ENCODE measurements around the gene ADAMTS14.

ADAMTS14 gene

GRCh38 chr10:70672165-70673042, at the start of gene ADAMTS14:
TSS of gene ADAMTS14 (plus strand) at chr10:70672506. CDS start at chr10:70672803, 297 bp downstream.
- H3K4me3 ChIP-seq (ENCODE audit: low read depth, low read length): no peak within 1 kb of the TSS

DNA sequence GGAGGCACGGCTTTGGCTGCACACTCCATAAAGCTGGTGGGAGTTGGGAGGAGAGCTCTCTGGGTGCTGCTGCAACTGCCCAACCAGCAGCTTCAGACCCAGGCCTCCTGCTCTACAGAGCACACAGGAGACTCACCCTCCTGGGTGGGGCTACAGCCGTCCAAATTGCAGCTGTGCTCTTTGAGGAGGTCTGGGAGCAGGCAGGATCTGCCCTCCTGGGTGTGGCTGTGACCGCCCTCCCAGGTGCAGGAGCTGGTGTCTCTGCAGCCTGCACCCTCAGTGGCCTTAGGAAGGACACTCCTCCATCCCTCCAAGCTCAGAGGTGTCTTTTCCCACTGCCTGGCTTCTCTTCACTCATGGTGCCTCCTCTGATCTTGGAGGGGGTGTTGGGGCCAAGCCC, 49.8 kb upstream of the ADAMTS14 start:
- H3K4me2 ChIP-seq (ENCODE audit: low read length): no peak overlapping the region
- H3K79me2 ChIP-seq: no peaks in the 10 kb centered on the region
- H3K27ac ChIP-seq: no peak overlapping the region
- no peak overlapping the region for H3K4me3 ChIP-seq (ENCODE audit: low read depth, low read length)
- H3K36me3 ChIP-seq (ENCODE audit: control insufficient read depth, insufficient read depth, low read length): no peaks in the 10 kb centered on the region
- H3K9me3 ChIP-seq (ENCODE audit: control insufficient read depth, low read length): no peaks in the 10 kb centered on the region
- no peak overlapping the region for H3K9ac ChIP-seq
- H3K4me1 ChIP-seq: no peaks in the 10 kb centered on the region
- no peak for TF ChIP-seq CTCF (IDR thresholded peaks at IDR 0.05)
- H2AFZ ChIP-seq: no peak overlapping the region
- no peaks in the 10 kb centered on the region for H3K27me3 ChIP-seq (ENCODE audit: control insufficient read depth, insufficient read depth, low read length)

More at GRCh38 chr10:70672165-70673042, at the start of gene ADAMTS14:
- no peaks in the 10 kb centered on the region for H3K9me3 ChIP-seq (ENCODE audit: control insufficient read depth, low read length)
- H3K36me3 ChIP-seq (ENCODE audit: control insufficient read depth, insufficient read depth, low read length): no peaks in the 10 kb centered on the region
- no peak within 1 kb of the TSS for H2AFZ ChIP-seq
- H3K9ac ChIP-seq: no peak within 1 kb of the TSS
- H3K27me3 ChIP-seq (ENCODE audit: control insufficient read depth, insufficient read depth, low read length): no peaks in the 10 kb centered on the region
- no peaks in the 10 kb centered on the region for H3K79me2 ChIP-seq
- TF ChIP-seq CTCF (IDR thresholded peaks at IDR 0.05): no peak
- H3K4me1 ChIP-seq: no peaks in the 10 kb centered on the region
- H3K4me2 ChIP-seq (ENCODE audit: low read length): no peak within 1 kb of the TSS
- H3K27ac ChIP-seq: no peak within 1 kb of the TSS

GRCh38 chr10:70622981-70623844, 49.1 kb upstream of the ADAMTS14 start:
- Histone ChIP-seq H3K9me3 (ENCODE audit: control insufficient read depth, low read length) (no peaks in the 10 kb centered on the region), H3K79me2 (no peaks in the 10 kb centered on the region), H3K27me3 (ENCODE audit: control insufficient read depth, insufficient read depth, low read length) (no peaks in the 10 kb centered on the region), H3K4me2 (ENCODE audit: low read length) (no peak overlapping the region), H3K4me1 (no peaks in the 10 kb centered on the region), H2AFZ (no peak overlapping the region), H3K27ac (no peak overlapping the region), H3K4me3 (ENCODE audit: low read depth, low read length) (no peak overlapping the region), H3K36me3 (ENCODE audit: control insufficient read depth, insufficient read depth, low read length) (no peaks in the 10 kb centered on the region), H3K9ac (no peak overlapping the region)
- no peak for TF ChIP-seq CTCF (IDR thresholded peaks at IDR 0.05)

- Histone ChIP-seq H3K4me2 (ENCODE audit: low read length) (no peak overlapping the region), H3K36me3 (ENCODE audit: control insufficient read depth, insufficient read depth, low read length) (no peaks in the 10 kb centered on the region), H3K9me3 (ENCODE audit: control insufficient read depth, low read length) (peaks cover 3% of the 10 kb centered on the region), H3K9ac (no peak overlapping the region), H3K27ac (no peak overlapping the region), H3K79me2 (no peaks in the 10 kb centered on the region), H3K27me3 (ENCODE audit: control insufficient read depth, insufficient read depth, low read length) (no peaks in the 10 kb centered on the region), H2AFZ (no peak overlapping the region), H3K4me3 (ENCODE audit: low read depth, low read length) (no peak overlapping the region), H3K4me1 (no peaks in the 10 kb centered on the region)
- no peak for TF ChIP-seq CTCF (IDR thresholded peaks at IDR 0.05)
These were observed 46.2 kb upstream of the ADAMTS14 start for GRCh38 chr10:70626056-70626455.

Data from parathyroid adenoma (tissue), 2 donors.